ENCODE results near the gene FKBP5.
"Not testable (repeated sequence)": the region's sequence is repeated elsewhere in the genome, so short reads cannot be mapped to it uniquely, and the experiment has no call there.

Gene FKBP5

DNA sequence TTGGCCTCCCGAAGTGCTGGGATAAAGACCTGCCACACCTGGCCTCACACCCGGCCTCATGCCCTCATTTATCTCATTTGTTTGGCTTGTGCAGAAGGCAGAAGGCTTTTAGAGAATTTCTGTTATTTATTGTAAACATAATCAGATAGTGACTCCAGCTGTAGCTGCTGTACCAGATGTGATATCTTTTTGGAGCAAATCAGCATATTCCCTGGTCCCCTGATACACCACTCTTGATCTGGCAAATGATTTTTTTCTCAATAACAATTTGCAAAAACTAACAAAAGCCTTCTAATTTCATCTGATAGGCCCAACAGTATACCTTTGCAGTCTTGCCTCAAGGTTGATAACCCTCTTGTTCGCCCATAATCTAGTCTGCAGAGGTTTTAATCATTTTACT, 149.5 kb downstream of the FKBP5 start:
- TF ChIP-seq POLR2A (IDR thresholded peaks at IDR 0.05; ENCODE audit: low read length) = no peak
- no peak for TF ChIP-seq GATA1 (IDR thresholded peaks at IDR 0.05; ENCODE audit: low read depth, low read length)
- DNase-seq = no peak

DNA sequence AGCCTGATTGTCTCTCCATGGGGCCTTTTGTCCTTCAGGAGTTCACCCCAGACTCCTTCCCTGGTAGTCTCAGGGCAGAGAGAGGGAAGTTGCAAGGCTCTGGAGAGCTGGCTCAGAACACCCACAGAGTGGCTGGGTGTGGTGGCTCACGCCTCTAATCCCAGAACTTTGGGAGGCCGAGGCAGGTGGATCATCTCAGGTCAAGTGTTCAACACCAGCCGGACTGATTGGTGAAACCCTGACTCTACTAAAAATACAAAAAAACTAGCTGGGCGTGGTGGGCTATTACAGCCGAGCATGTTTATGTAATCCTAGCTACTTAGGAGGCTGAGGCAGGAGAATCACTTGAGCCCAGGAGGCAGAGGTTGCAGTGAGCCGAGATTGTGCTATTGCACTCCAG, 152.9 kb downstream of the FKBP5 start:
- DNase-seq = not testable (repeated sequence)

DNA sequence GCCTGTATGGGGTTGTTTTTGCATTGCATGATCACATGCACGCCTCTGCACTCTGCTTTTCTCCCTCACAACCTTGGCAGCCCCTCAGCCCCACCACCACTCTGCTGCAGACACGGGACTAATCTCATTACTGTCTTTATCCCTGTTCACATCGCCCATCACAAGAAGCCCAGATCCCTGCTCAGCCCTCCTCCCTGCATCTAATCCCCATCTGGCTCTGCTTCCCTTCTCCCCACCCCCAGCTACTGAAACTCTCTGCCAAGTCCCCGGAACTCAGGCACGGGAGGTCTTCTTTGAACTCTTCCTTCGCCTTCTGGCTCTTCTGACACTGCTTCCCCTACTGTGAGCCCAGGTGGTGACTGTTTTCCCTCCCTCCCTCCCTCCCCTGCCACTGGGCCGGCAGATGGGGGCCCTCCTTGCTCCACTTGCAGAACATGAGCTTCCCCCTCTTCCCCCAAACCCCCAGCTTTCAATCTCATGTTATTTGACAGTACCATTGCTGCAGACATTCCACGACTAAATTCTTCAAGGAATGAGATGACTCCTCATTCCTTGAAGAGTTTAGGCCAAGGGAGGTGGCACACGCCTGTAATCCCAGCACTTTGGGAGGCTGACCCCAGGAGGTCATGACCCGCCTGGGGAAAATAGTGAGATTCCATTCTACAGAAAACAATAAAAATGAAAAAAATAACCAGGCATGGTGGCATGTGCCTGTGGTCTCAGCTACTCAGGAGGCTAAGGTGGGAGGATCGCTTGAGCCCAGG, 154.1 kb downstream of the FKBP5 start:
- no peak for DNase-seq
- TF ChIP-seq GATA1 (IDR thresholded peaks at IDR 0.05; ENCODE audit: low read depth, low read length) (no peak), POLR2A (IDR thresholded peaks at IDR 0.05; ENCODE audit: low read length) (no peak)

DNA sequence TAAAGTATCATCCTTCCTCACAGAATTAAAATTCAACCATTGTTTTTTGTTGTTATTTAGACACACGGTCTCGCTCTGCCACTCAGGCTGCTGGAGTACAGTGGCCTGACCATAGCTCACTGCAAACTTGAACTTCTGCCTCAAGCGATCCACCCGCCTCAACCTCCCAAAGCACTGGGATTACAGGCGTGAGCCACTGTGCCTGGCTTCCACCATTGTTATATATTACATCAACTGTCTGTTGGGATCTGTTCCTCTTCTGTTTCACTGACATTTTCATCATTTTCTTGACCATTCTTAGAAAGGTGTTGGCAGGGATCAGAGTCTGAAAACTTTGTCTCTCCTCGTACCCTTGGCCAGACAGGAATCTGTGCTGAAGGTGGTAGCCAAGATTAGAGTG, 154.7 kb downstream of the FKBP5 start:
- no peak for DNase-seq
- TF ChIP-seq GATA1 (IDR thresholded peaks at IDR 0.05; ENCODE audit: low read depth, low read length) (no peak), POLR2A (IDR thresholded peaks at IDR 0.05; ENCODE audit: low read length) (no peak)

DNA sequence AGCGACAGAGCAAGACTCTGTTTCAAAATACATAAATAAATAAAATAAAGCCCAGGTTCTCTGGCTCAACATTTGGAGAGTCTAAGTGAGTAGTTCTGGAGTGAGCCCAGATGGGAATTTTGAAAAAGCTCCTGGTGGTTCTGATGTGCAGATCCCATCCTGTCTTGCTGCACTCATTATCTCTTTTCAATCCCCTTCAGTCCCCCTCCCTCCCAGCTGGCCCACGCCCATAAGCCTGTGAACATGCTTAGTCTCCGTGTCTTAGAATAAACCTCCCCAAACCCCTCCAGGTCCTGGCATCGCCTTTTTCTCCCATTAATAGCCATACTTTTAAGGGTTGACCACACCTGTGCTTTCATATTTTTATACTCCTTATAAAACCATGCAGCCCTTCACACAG, 156.6 kb downstream of the FKBP5 start:
- DNase-seq = no peak
- TF ChIP-seq GATA1 (IDR thresholded peaks at IDR 0.05; ENCODE audit: low read depth, low read length) = no peak
- no peak for TF ChIP-seq POLR2A (IDR thresholded peaks at IDR 0.05; ENCODE audit: low read length)

DNA sequence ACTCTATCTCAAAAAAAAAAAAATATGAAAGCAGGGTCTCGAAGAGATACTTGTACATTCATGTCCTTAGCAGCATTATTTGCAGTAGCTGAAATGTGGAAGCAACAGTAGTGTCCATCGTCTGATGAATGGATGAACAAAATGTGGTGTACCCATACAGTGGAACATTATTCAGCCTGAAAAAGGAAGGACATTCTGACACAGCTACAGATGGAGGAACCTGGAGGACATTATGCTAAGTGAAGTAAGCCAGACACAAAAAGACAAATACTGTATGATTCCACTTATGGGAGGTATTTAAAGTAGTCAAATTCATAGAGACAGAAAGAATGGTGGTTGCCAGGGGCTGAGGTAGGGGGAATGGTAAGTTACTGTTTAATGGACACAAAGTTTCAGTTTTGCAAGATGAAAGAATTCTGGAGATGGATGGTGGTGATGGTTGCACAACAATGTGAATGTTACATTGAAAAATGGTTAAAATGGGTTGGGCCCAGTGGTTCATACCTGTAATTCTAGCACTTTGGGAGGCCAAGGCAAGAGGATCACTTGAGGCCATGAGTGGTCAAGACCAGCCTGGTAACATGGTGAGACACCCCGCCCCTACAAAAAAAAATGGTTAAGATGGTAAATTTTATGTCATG, 164.2 kb downstream of the FKBP5 start:
- TF ChIP-seq GATA1 (IDR thresholded peaks at IDR 0.05; ENCODE audit: low read depth, low read length) = no peak
- no peak for DNase-seq
